Adipocyte (in vitro differentiated cells): ENCODE data around the gene CASKIN2.

Experiments used
- DNase-seq: peaks from one replicate; pipeline ENCODE4 v3.0.0-alpha.2; 2015; ENCODE audit warnings: low read depth
- H3K27me3 ChIP-seq: replicated peaks from 2 replicates; pipeline ENCODE4 v1.7.0; 2013; ENCODE audit warnings: mild to moderate bottlenecking, low read length, moderate library complexity; ENCODE audit not compliant: control insufficient read depth, insufficient read depth
- H3K36me3 ChIP-seq: 2 replicates; pipeline ENCODE4 v1.7.0; 2013; ENCODE audit warnings: low read length, mild to moderate bottlenecking, moderate library complexity; ENCODE audit not compliant: control insufficient read depth, insufficient read depth, severe bottlenecking
- H3K4me1 ChIP-seq: 2 replicates; pipeline ENCODE4 v1.7.0; 2013; ENCODE audit warnings: mild to moderate bottlenecking, low read length, moderate library complexity; ENCODE audit not compliant: control insufficient read depth, insufficient read depth
- H3K4me3 ChIP-seq: 2 replicates; pipeline ENCODE4 v1.7.0; 2013; ENCODE audit warnings: mild to moderate bottlenecking, low read length, moderate library complexity
- H3K9ac ChIP-seq: 2 replicates; pipeline ENCODE4 v1.7.0; 2013; ENCODE audit warnings: mild to moderate bottlenecking, low read length, moderate library complexity
- H3K9me3 ChIP-seq: 2 replicates; pipeline ENCODE4 v1.7.0; 2013; ENCODE audit warnings: mild to moderate bottlenecking, low read length, moderate library complexity; ENCODE audit not compliant: control insufficient read depth

The CASKIN2 gene

GRCh38 chr17:75492555-75493168, 22.7 kb downstream of the CASKIN2 start:
- H3K36me3 ChIP-seq: peaks cover 54% of the 10 kb centered on the region

GRCh38 chr17:75491680-75492079, 23.7 kb downstream of the CASKIN2 start:
- no peak for DNase-seq
- H3K9ac ChIP-seq: no peak overlapping the region
- no peaks in the 10 kb centered on the region for H3K27me3 ChIP-seq
- H3K4me3 ChIP-seq: no peak overlapping the region
- H3K36me3 ChIP-seq: peaks cover 52% of the 10 kb centered on the region
- H3K9me3 ChIP-seq: no peaks in the 10 kb centered on the region
- no peaks in the 10 kb centered on the region for H3K4me1 ChIP-seq

More at GRCh38 chr17:75492555-75493168, 22.7 kb downstream of the CASKIN2 start:
- DNase-seq: no peak
- no peaks in the 10 kb centered on the region for H3K27me3 ChIP-seq
- H3K9ac ChIP-seq: no peak overlapping the region
- H3K4me3 ChIP-seq: no peak overlapping the region
- no peaks in the 10 kb centered on the region for H3K9me3 ChIP-seq
- H3K4me1 ChIP-seq: no peaks in the 10 kb centered on the region

GRCh38 chr17:75490953-75491649, 24.2 kb downstream of the CASKIN2 start:
- Histone ChIP-seq H3K9ac (no peak overlapping the region), H3K4me3 (no peak overlapping the region), H3K36me3 (peaks cover 48% of the 10 kb centered on the region), H3K9me3 (no peaks in the 10 kb centered on the region), H3K4me1 (no peaks in the 10 kb centered on the region), H3K27me3 (no peaks in the 10 kb centered on the region)
- DNase-seq: no peak

GRCh38 chr17:75490173-75490743, 25.1 kb downstream of the CASKIN2 start:
- no peaks in the 10 kb centered on the region for H3K27me3 ChIP-seq
- no peak for DNase-seq
- H3K4me1 ChIP-seq: no peaks in the 10 kb centered on the region
- no peak overlapping the region for H3K9ac ChIP-seq
- H3K4me3 ChIP-seq: no peak overlapping the region
- no peaks in the 10 kb centered on the region for H3K9me3 ChIP-seq
- H3K36me3 ChIP-seq: peaks cover 40% of the 10 kb centered on the region

GRCh38 chr17:75489511-75489955, 25.8 kb downstream of the CASKIN2 start:
- peaks cover 37% of the 10 kb centered on the region for H3K36me3 ChIP-seq

GRCh38 chr17:75488693-75489510, 26.4 kb downstream of the CASKIN2 start:
- Histone ChIP-seq H3K4me1 (no peaks in the 10 kb centered on the region), H3K4me3 (no peak overlapping the region), H3K36me3 (peaks cover 31% of the 10 kb centered on the region), H3K27me3 (no peaks in the 10 kb centered on the region), H3K9ac (no peak overlapping the region), H3K9me3 (no peaks in the 10 kb centered on the region)
- DNase-seq: no peak

More at GRCh38 chr17:75489511-75489955, 25.8 kb downstream of the CASKIN2 start:
- Histone ChIP-seq H3K4me1 (no peaks in the 10 kb centered on the region), H3K9ac (no peak overlapping the region), H3K9me3 (no peaks in the 10 kb centered on the region), H3K27me3 (no peaks in the 10 kb centered on the region), H3K4me3 (no peak overlapping the region)
- no peak for DNase-seq

- Histone ChIP-seq H3K36me3 (peaks cover 17% of the 10 kb centered on the region), H3K27me3 (no peaks in the 10 kb centered on the region), H3K9ac (no peak overlapping the region), H3K4me3 (no peak overlapping the region), H3K4me1 (no peaks in the 10 kb centered on the region), H3K9me3 (no peaks in the 10 kb centered on the region)
- DNase-seq: no peak
These were observed 27.8 kb downstream of the CASKIN2 start for GRCh38 chr17:75487351-75488070.

GRCh38 chr17:75486951-75487350, 28.4 kb downstream of the CASKIN2 start:
- H3K27me3 ChIP-seq: no peaks in the 10 kb centered on the region
- peaks cover 11% of the 10 kb centered on the region for H3K36me3 ChIP-seq
- no peaks in the 10 kb centered on the region for H3K4me1 ChIP-seq
- no peak for DNase-seq
- H3K4me3 ChIP-seq: no peak overlapping the region
- H3K9me3 ChIP-seq: no peaks in the 10 kb centered on the region
- no peak overlapping the region for H3K9ac ChIP-seq

- Histone ChIP-seq H3K27me3 (no peaks in the 10 kb centered on the region), H3K9ac (no peak overlapping the region), H3K36me3 (peaks cover 3% of the 10 kb centered on the region), H3K4me1 (no peaks in the 10 kb centered on the region), H3K4me3 (no peak overlapping the region), H3K9me3 (no peaks in the 10 kb centered on the region)
- DNase-seq: no peak
These were observed 29.2 kb downstream of the CASKIN2 start for GRCh38 chr17:75486151-75486550.

- no peak for DNase-seq
- Histone ChIP-seq H3K4me3 (no peak overlapping the region), H3K27me3 (no peaks in the 10 kb centered on the region), H3K36me3 (peaks cover under 1% of the 10 kb centered on the region), H3K9ac (no peak overlapping the region), H3K4me1 (no peaks in the 10 kb centered on the region), H3K9me3 (no peaks in the 10 kb centered on the region)
These were observed 29.6 kb downstream of the CASKIN2 start for GRCh38 chr17:75485688-75486087.
